ENCODE data around the gene KDM4F.
"Not testable (repeated sequence)": the region's sequence is repeated elsewhere in the genome, so short reads cannot be mapped to it uniquely, and the experiment has no call there.

KDM4F gene

DNA sequence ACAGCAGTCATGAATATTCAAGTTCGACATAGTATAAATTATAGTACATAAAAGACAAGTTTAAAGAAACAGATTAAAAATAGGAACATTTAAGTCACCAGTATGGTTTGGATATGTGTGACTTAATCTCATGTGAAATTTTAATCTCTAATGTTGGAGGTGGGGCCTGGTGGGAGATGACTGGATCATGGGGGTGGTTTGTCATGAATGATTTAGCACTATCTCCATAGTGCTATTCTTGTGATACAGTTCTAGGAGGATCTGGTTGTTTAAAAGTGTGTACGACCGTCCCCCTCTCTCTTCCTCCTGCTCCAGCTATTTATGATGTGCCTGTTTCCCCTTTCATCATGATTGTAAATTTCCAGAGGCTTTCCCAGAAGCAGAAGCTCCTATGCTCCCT lies 20.9 kb upstream of the KDM4F start:
- TF ChIP-seq ZFX (IDR thresholded peaks at IDR 0.05; ENCODE audit: borderline replicate concordance) (no peak), CTCF (IDR thresholded peaks at IDR 0.05) (no peak)
- H3K27ac ChIP-seq: no peak overlapping the region

DNA sequence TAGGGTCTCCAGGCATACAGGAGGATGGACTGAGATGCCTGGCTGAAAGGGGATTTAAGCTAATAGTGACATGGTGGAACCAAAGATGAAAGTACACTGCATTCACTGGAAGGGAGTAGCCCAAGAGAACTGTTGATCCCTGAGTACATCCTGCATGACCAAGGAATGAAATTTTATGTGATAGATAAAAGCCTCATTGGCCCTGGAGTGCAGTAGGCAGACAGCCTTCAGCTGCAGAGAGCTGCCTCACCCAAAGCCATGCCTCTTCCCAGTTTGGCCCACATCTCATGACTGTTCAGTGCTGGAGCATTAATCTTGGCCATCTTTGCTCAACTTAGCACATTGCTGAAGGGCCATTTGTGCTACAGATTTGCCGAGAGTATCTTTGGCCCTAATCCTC lies 16.2 kb upstream of the KDM4F start:
- TF ChIP-seq ZFX (IDR thresholded peaks at IDR 0.05; ENCODE audit: borderline replicate concordance) (no peak), CTCF (IDR thresholded peaks at IDR 0.05) (no peak)
- no peak overlapping the region for H3K27ac ChIP-seq

- no peak overlapping the region for H3K27ac ChIP-seq
- TF ChIP-seq CTCF (IDR thresholded peaks at IDR 0.05) (no peak), ZFX (IDR thresholded peaks at IDR 0.05; ENCODE audit: borderline replicate concordance) (no peak)
Measured at GRCh38 chr11:95035316-95035715, 13.9 kb upstream of the KDM4F start.

- H3K27ac ChIP-seq: not testable (repeated sequence)
Measured at GRCh38 chr11:95037356-95038035, 11.7 kb upstream of the KDM4F start.

DNA sequence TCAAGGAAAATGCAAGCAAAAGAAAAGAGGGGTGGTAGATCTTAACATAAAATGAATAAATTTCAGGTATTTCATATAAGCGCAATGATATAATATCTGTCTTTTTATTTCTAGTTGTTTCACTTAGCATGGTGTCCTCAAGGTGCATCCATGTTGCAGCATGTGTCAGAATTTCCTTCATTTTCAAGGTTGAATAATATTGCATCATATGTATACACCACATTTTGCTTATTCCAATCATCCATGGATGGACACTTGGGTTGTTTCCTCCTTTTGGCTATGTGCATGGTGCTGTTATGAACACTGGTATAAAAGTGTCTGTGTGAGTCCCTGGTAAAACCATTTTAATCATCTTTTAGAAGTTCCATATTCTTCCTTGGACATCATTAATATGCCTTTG lies 7.0 kb upstream of the KDM4F start:
- no peak overlapping the region for H3K27ac ChIP-seq
- TF ChIP-seq ZFX (IDR thresholded peaks at IDR 0.05; ENCODE audit: borderline replicate concordance) (no peak), CTCF (IDR thresholded peaks at IDR 0.05) (no peak)

DNA sequence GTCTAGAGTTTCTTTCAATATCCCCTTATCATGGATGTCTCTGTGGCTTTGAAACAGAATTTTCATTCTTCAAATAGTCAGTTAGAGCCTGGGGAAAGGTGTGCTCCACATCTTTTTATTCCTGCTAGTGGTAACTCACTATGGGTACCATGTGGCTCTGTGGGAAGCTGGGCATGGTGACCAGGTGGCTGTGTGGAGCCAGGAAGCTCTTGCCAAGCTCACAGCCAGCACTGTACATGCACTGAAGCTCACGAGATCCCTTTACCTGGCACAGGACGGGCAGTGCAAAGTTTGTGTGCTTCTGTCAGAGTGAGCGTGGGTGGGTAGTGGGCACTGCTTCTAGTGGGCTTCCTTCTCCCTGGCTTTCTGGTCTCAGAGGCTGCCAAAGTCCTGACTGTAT lies 6.3 kb upstream of the KDM4F start:
- no peak overlapping the region for H3K27ac ChIP-seq
- TF ChIP-seq CTCF (IDR thresholded peaks at IDR 0.05) (no peak), ZFX (IDR thresholded peaks at IDR 0.05; ENCODE audit: borderline replicate concordance) (no peak)

DNA sequence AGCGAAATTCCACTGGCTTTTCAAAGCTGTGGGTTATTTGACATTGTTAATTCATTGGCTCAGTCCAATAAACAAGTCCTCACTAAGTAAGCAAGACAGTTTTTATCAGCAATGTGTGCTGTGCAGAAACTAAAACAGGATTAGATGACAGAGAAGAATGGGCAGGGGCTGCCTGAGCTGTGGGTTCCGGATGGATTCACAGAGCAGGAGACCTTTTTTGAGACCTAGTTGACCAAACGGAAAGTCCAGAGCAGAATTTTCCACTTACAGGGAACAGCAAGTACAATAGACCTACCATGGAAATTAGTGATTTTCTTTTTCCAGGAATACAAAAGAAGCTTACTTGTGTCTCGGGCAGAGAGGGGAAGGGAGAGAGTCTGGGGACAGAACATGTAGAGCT lies 5.2 kb upstream of the KDM4F start:
- no peak overlapping the region for H3K27ac ChIP-seq
- TF ChIP-seq CTCF (IDR thresholded peaks at IDR 0.05): no peak
- TF ChIP-seq ZFX (IDR thresholded peaks at IDR 0.05; ENCODE audit: borderline replicate concordance): no peak

DNA sequence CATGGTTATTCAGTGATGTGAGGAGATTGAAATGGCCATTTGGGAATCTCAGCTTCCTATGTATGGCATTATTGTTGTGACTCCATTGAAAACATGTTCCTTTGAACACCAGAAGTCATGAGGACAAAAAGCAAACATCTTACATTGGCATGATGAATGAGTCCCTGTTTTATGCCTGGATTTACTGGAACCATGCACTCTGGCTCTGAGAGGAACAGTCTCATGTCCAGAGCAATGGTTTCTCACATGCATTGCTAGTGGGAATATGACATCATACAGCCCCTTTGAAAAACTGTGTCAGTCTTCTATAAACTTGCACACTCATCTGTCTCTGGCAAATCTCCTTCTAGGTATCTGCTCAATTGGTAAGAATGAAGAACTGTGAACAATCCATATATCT lies 3.4 kb upstream of the KDM4F start:
- H3K27ac ChIP-seq: no peak overlapping the region
- TF ChIP-seq ZFX (IDR thresholded peaks at IDR 0.05; ENCODE audit: borderline replicate concordance) (no peak), CTCF (IDR thresholded peaks at IDR 0.05) (no peak)
